Neural progenitor cell (in vitro differentiated cells): ENCODE measurements around the gene MEGF9. TPM values are rescaled to one million over a fixed set of nuclear protein-coding genes. Genes with fewer than 3 reads are reported as not detected.
A peak's percentile ranks its signal among the peaks of the same experiment; 100 is the strongest.

ENCODE experiments used
- DNase-seq: peaks from one replicate; pipeline ENCODE4 v3.0.0-alpha.2; 2016; ENCODE audit warnings: low spot score
- H2AFZ ChIP-seq: fragments of 200-600 bp; sonication (generic); replicated peaks from 2 replicates; pipeline ENCODE4 v1.6.1; 2016; ENCODE audit warnings: antibody characterized with exemption
- H3F3A ChIP-seq: fragments of 200-600 bp; sonication (generic); 2 replicates; pipeline ENCODE4 v1.6.1; 2016; ENCODE audit warnings: antibody characterized with exemption, low read depth
- H3K27ac ChIP-seq: fragments of 200-600 bp; sonication (generic); 2 replicates; pipeline ENCODE4 v1.5.1; 2016; ENCODE audit warnings: mild to moderate bottlenecking
- H3K27me3 ChIP-seq: fragments of 200-600 bp; sonication (generic); 2 replicates; pipeline ENCODE4 v1.6.1; 2016; ENCODE audit warnings: mild to moderate bottlenecking, moderate library complexity
- H3K36me3 ChIP-seq: fragments of 200-600 bp; sonication (generic); 2 replicates; pipeline ENCODE4 v1.5.1; 2016
- H3K4me1 ChIP-seq: fragments of 200-600 bp; sonication (generic); 2 replicates; pipeline ENCODE4 v1.6.1; 2016; ENCODE audit warnings: mixed run types
- H3K4me2 ChIP-seq: fragments of 200-600 bp; sonication (generic); 2 replicates; pipeline ENCODE4 v1.6.1; 2016
- H3K4me3 ChIP-seq: fragments of 200-600 bp; sonication (generic); 2 replicates; pipeline ENCODE4 v1.5.1; 2016
- H3K79me2 ChIP-seq: fragments of 200-600 bp; sonication (generic); 2 replicates; pipeline ENCODE4 v1.6.1; 2016; ENCODE audit warnings: low read depth
- H3K9ac ChIP-seq: fragments of 200-600 bp; sonication (generic); 2 replicates; pipeline ENCODE4 v1.6.1; 2016
- H3K9me3 ChIP-seq: fragments of 200-600 bp; sonication (generic); 2 replicates; pipeline ENCODE4 v1.5.1; 2016; ENCODE audit warnings: low read depth
- H4K20me1 ChIP-seq: fragments of 200-600 bp; sonication (generic); 2 replicates; pipeline ENCODE4 v1.6.1; 2016; ENCODE audit warnings: low read depth
- H3K27ac Mint-ChIP-seq: 3 replicates; pipeline ENCODE4 v1.8.0; 2021; ENCODE audit warnings: mixed read lengths
- H3K27me3 Mint-ChIP-seq: 2 replicates; pipeline ENCODE4 v1.8.0; 2022; ENCODE audit warnings: low read depth, mild to moderate bottlenecking, inconsistent platforms, moderate library complexity, mixed read lengths; ENCODE audit not compliant: insufficient read depth
- H3K36me3 Mint-ChIP-seq: 3 replicates; pipeline ENCODE4 v1.8.0; 2021; ENCODE audit warnings: mixed read lengths
- H3K4me1 Mint-ChIP-seq: 3 replicates; pipeline ENCODE4 v1.8.0; 2021; ENCODE audit warnings: mixed read lengths
- H3K4me3 Mint-ChIP-seq: 3 replicates; pipeline ENCODE4 v1.8.0; 2021; ENCODE audit warnings: mild to moderate bottlenecking, moderate library complexity, mixed read lengths
- H3K9me3 Mint-ChIP-seq: 3 replicates; pipeline ENCODE4 v1.8.0; 2020; ENCODE audit warnings: mixed read lengths
- CTCF ChIP-seq: fragments of 200-600 bp; sonication (generic); IDR thresholded peaks from 2 replicates; pipeline ENCODE4 v1.5.1; 2017; ENCODE audit warnings: antibody characterized with exemption, mild to moderate bottlenecking
- EZH2 ChIP-seq: fragments of 200-600 bp; sonication (generic); IDR thresholded peaks from 2 replicates; pipeline ENCODE4 v1.6.1; 2017; ENCODE audit warnings: antibody characterized with exemption, mild to moderate bottlenecking, moderate library complexity
- EZH2phosphoT487 ChIP-seq: fragments of 200-600 bp; sonication (generic); IDR thresholded peaks from 2 replicates; pipeline ENCODE4 v1.6.1; 2017; ENCODE audit warnings: antibody characterized with exemption
- total RNA-seq: library from RNA; depleted of rRNA; stranded (reverse); fragments of >200 nt; gene quantifications from 2 replicates; pipeline ENCODE4 v1.2.3, GENCODE V29; 2015; ENCODE audit warnings: low replicate concordance

MEGF9 gene
- total RNA-seq, 1 donor from 2014 or later = 6.2 TPM

GRCh38 chr9:120717176-120717575 lies 2.9 kb upstream of the MEGF9 start:
- no peak overlapping the region for H3K4me2 ChIP-seq
- H3K4me3 Mint-ChIP-seq = no peak overlapping the region
- H3K27me3 ChIP-seq = peaks cover 17% of the 10 kb centered on the region
- H3F3A ChIP-seq = peaks cover 16% of the 10 kb centered on the region
- no peak overlapping the region for H2AFZ ChIP-seq
- no peak overlapping the region for H3K9ac ChIP-seq
- H3K27ac ChIP-seq = no peak overlapping the region
- H3K27me3 Mint-ChIP-seq = peaks cover 9% of the 10 kb centered on the region
- H3K36me3 Mint-ChIP-seq = no peaks in the 10 kb centered on the region
- peaks cover 4% of the 10 kb centered on the region for H4K20me1 ChIP-seq
- no peak for DNase-seq
- H3K9me3 ChIP-seq = no peaks in the 10 kb centered on the region
- peaks cover 20% of the 10 kb centered on the region for H3K4me1 ChIP-seq
- H3K36me3 ChIP-seq = no peaks in the 10 kb centered on the region
- no peaks in the 10 kb centered on the region for H3K9me3 Mint-ChIP-seq
- H3K27ac Mint-ChIP-seq = no peak overlapping the region
- H3K79me2 ChIP-seq = peaks cover 7% of the 10 kb centered on the region
- no peak overlapping the region for H3K4me3 ChIP-seq
- no peak for TF ChIP-seq CTCF
- no peak for TF ChIP-seq EZH2phosphoT487
- no peak for TF ChIP-seq EZH2
- H3K4me1 Mint-ChIP-seq = peaks cover 31% of the 10 kb centered on the region

- Histone ChIP-seq H4K20me1 (peaks cover 4% of the 10 kb centered on the region), H3K4me1 (peaks cover 20% of the 10 kb centered on the region), H3K36me3 (no peaks in the 10 kb centered on the region), H3F3A (peaks cover 16% of the 10 kb centered on the region), H3K4me3 (no peak overlapping the region), H3K27me3 (peaks cover 17% of the 10 kb centered on the region), H2AFZ (no peak overlapping the region), H3K9me3 (no peaks in the 10 kb centered on the region), H3K9ac (no peak overlapping the region), H3K4me2 (no peak overlapping the region), H3K79me2 (peaks cover 13% of the 10 kb centered on the region), H3K27ac (no peak overlapping the region)
- Mint-ChIP-seq H3K4me1 (peaks cover 38% of the 10 kb centered on the region), H3K27me3 (peaks cover 9% of the 10 kb centered on the region), H3K36me3 (no peaks in the 10 kb centered on the region), H3K27ac (peak overlapping the region; percentile 7), H3K4me3 (peak overlapping the region; percentile 90), H3K9me3 (no peaks in the 10 kb centered on the region)
- TF ChIP-seq EZH2phosphoT487 (no peak), CTCF (no peak), EZH2 (no peak)
- DNase-seq = no peak
Observed at GRCh38 chr9:120716483-120716882, 2.2 kb upstream of the MEGF9 start.

GRCh38 chr9:120715389-120715924 lies 1.2 kb upstream of the MEGF9 start:
- TF ChIP-seq EZH2phosphoT487 = no peak
- no peak for TF ChIP-seq EZH2
- no peak for TF ChIP-seq CTCF
- no peak overlapping the region for H2AFZ ChIP-seq

More at GRCh38 chr9:120715389-120715924, 1.2 kb upstream of the MEGF9 start:
- Histone ChIP-seq H3K79me2 (peaks cover 21% of the 10 kb centered on the region), H3K9me3 (no peaks in the 10 kb centered on the region), H3K9ac (no peak overlapping the region), H3K36me3 (no peaks in the 10 kb centered on the region), H4K20me1 (peaks cover 4% of the 10 kb centered on the region), H3K27me3 (peaks cover 17% of the 10 kb centered on the region), H3K4me3 (peak overlapping the region; percentile 71), H3F3A (peaks cover 16% of the 10 kb centered on the region), H3K27ac (no peak overlapping the region), H3K4me2 (peak overlapping the region; percentile 99), H3K4me1 (peaks cover 23% of the 10 kb centered on the region)
- Mint-ChIP-seq H3K9me3 (no peaks in the 10 kb centered on the region), H3K27ac (peak overlapping the region; percentile 80), H3K36me3 (no peaks in the 10 kb centered on the region), H3K4me3 (peak overlapping the region; percentile 90), H3K4me1 (peaks cover 48% of the 10 kb centered on the region), H3K27me3 (peaks cover 9% of the 10 kb centered on the region)
- DNase-seq = peak; percentile 79
